Measurements from ENCODE around the gene RNF151.
"Not testable (repeated sequence)": the region's sequence is repeated elsewhere in the genome, so short reads cannot be mapped to it uniquely, and the experiment has no call there.

RNF151 gene

GRCh38 chr16:2008631-2009163, 42.0 kb downstream of the RNF151 start:
- peak; percentile 47 for DNase-seq (ENCODE audit: low read depth)
- TF ChIP-seq CTCF (IDR thresholded peaks at IDR 0.05; ENCODE audit: insufficient read depth, low read depth, low read length, missing control alignments) = no peak

GRCh38 chr16:2009164-2009711, 42.6 kb downstream of the RNF151 start:
- TF ChIP-seq CTCF (IDR thresholded peaks at IDR 0.05; ENCODE audit: insufficient read depth, low read depth, low read length, missing control alignments) = no peak
- no peak for DNase-seq (ENCODE audit: low read depth)

More at GRCh38 chr16:2008631-2009163, 42.0 kb downstream of the RNF151 start:
- H3K4me3 ChIP-seq (ENCODE audit: low read depth, low read length) = peak overlapping the region; percentile 81

GRCh38 chr16:2009791-2010510, 43.3 kb downstream of the RNF151 start, which contains the start of gene ZNF598:
TSS of gene ZNF598 (minus strand) at chr16:2009821.
- no peak for TF ChIP-seq CTCF (IDR thresholded peaks at IDR 0.05; ENCODE audit: insufficient read depth, low read depth, low read length, missing control alignments)
- peak within 1 kb of the TSS; percentile 91 for H3K4me3 ChIP-seq (ENCODE audit: low read depth, low read length)
- peak; percentile 91 for DNase-seq (ENCODE audit: low read depth)

More at GRCh38 chr16:2009164-2009711, 42.6 kb downstream of the RNF151 start:
- peak overlapping the region; percentile 81 for H3K4me3 ChIP-seq (ENCODE audit: low read depth, low read length)

GRCh38 chr16:2011726-2012125, 45.1 kb downstream of the RNF151 start:
- not testable (repeated sequence) for DNase-seq (ENCODE audit: low read depth)

GRCh38 chr16:2013527-2013926, 46.9 kb downstream of the RNF151 start:
- H3K4me3 ChIP-seq (ENCODE audit: low read depth, low read length) = no peak overlapping the region
- no peak for DNase-seq (ENCODE audit: low read depth)
- TF ChIP-seq CTCF (IDR thresholded peaks at IDR 0.05; ENCODE audit: insufficient read depth, low read depth, low read length, missing control alignments) = no peak

More at GRCh38 chr16:2011726-2012125, 45.1 kb downstream of the RNF151 start:
- H3K4me3 ChIP-seq (ENCODE audit: low read depth, low read length) = not testable (repeated sequence)

- no peak for TF ChIP-seq CTCF (IDR thresholded peaks at IDR 0.05; ENCODE audit: insufficient read depth, low read depth, low read length, missing control alignments)
- DNase-seq (ENCODE audit: low read depth) = no peak
- H3K4me3 ChIP-seq (ENCODE audit: low read depth, low read length) = no peak overlapping the region
Observed at GRCh38 chr16:2015117-2015946, 48.7 kb downstream of the RNF151 start.

GRCh38 chr16:2015947-2016208, 49.2 kb downstream of the RNF151 start:
- DNase-seq (ENCODE audit: low read depth) = no peak
- TF ChIP-seq CTCF (IDR thresholded peaks at IDR 0.05; ENCODE audit: insufficient read depth, low read depth, low read length, missing control alignments) = no peak
- no peak overlapping the region for H3K4me3 ChIP-seq (ENCODE audit: low read depth, low read length)

All from GM12865 (cell line).